Muscle layer of duodenum (tissue), 2 donors: ENCODE measurements around the gene MTUS2.

Experiments
- H3K27ac ChIP-seq: one replicate; pipeline ENCODE4 v1.7.0; 2013; ENCODE audit warnings: mild to moderate bottlenecking, low read length
- H3K27me3 ChIP-seq: one replicate; pipeline ENCODE4 v1.7.0; 2013; ENCODE audit warnings: low read depth, mild to moderate bottlenecking, control low read depth, low read length
- H3K36me3 ChIP-seq, 2 donors: one replicate each; pipeline ENCODE4 v1.7.0; 2013; ENCODE audit warnings: low read length in 2 of 2, control low read depth in 1 of 2, mild to moderate bottlenecking in 1 of 2; ENCODE audit not compliant: insufficient read depth in 2 of 2, control insufficient read depth in 1 of 2
- H3K4me1 ChIP-seq, 2 donors: one replicate each; pipeline ENCODE4 v1.7.0; 2013; ENCODE audit warnings: low read length in 2 of 2, mild to moderate bottlenecking in 2 of 2, control low read depth in 1 of 2, moderate library complexity in 1 of 2; ENCODE audit not compliant: insufficient read depth in 2 of 2, control insufficient read depth in 1 of 2
- H3K4me3 ChIP-seq, 2 donors: one replicate each; pipeline ENCODE4 v1.7.0; 2013; ENCODE audit warnings: low read length in 2 of 2, low read depth in 1 of 2, mild to moderate bottlenecking in 1 of 2
- H3K9me3 ChIP-seq, 2 donors: one replicate each; pipeline ENCODE4 v1.7.0; 2013; ENCODE audit warnings: low read length in 2 of 2, control low read depth in 1 of 2, mild to moderate bottlenecking in 1 of 2; ENCODE audit not compliant: control insufficient read depth in 1 of 2
- donor health status: healthy.

MTUS2 gene

DNA sequence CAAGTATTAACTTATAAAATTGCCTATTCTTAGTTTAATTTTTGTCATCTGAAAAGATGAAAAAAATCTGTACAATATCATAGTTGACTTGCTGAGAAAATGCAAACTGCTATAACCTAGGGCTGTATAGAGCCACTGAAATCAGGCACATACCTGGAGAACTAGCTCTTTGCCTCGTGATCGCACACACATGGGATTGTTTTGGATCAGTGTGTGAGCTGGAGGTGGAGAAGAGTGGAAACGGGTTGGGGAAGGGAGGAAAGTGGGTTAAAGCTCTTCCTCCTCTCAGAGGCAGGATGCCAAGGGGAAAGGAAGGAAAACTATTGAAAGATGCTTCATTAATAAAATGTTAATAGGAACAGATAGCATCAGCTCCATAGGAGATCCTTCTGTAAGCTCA is 2.7 kb downstream of the MTUS2 start:
- H3K4me3 ChIP-seq: no peak overlapping the region

DNA sequence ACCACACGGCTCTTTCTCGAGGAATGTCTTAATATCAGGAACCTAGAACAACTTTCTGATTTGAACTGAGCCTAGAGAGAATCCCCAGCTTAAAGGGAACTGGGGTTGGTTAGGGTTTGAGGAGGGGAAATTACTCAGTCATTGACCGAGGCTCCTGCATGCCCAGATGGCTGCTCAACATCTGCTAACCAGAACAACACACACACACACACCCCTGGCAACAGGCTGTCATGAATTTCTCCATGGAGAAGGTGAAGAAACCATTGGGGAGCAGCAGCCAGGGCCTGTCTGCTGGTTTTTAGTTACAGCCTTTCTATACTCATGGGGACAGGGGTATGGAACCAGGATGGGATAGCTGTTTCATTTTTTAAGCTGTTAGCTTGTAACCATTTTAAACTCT is 5.2 kb downstream of the MTUS2 start:
- peaks cover 6 to 7% of the 10 kb centered on the region in 2 donors for H3K9me3 ChIP-seq
- H3K4me3 ChIP-seq: no peak overlapping the region
- H3K27ac ChIP-seq: no peak overlapping the region
- H3K36me3 ChIP-seq: no peaks in the 10 kb centered on the region
- H3K4me1 ChIP-seq: peaks cover 0 to 5% of the 10 kb centered on the region in 2 donors
- peaks cover 10% of the 10 kb centered on the region for H3K27me3 ChIP-seq

More for the DNA sequence above, 2.7 kb downstream of the MTUS2 start:
- H3K36me3 ChIP-seq: no peaks in the 10 kb centered on the region
- H3K4me1 ChIP-seq: peaks cover 0 to 10% of the 10 kb centered on the region in 2 donors
- H3K27ac ChIP-seq: no peak overlapping the region
- no peaks in the 10 kb centered on the region for H3K9me3 ChIP-seq
- peaks cover 10% of the 10 kb centered on the region for H3K27me3 ChIP-seq

DNA sequence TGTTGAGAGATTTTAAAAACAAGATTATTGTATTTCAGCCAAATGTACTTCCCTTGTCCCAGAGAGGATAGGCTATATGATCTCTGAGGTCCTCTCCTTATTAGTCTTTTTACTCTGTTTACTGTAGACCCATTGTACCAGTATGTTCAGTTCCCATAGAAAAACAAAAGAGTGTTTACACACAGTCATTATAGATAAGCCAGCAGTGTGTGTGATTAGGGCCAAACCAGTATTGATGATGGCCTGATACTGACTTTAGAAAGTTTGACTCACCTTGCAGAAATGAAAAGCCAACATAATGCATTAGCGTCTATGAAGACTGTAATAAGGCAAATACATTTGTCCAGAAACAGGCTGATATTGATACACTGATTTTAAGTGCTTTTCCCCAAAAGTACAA is 6.2 kb downstream of the MTUS2 start:
- H3K4me1 ChIP-seq: no peaks in the 10 kb centered on the region
- H3K36me3 ChIP-seq: no peaks in the 10 kb centered on the region
- peaks cover 9 to 13% of the 10 kb centered on the region in 2 donors for H3K9me3 ChIP-seq
- H3K4me3 ChIP-seq: no peak overlapping the region
- no peak overlapping the region for H3K27ac ChIP-seq
- H3K27me3 ChIP-seq: peaks cover 4% of the 10 kb centered on the region

DNA sequence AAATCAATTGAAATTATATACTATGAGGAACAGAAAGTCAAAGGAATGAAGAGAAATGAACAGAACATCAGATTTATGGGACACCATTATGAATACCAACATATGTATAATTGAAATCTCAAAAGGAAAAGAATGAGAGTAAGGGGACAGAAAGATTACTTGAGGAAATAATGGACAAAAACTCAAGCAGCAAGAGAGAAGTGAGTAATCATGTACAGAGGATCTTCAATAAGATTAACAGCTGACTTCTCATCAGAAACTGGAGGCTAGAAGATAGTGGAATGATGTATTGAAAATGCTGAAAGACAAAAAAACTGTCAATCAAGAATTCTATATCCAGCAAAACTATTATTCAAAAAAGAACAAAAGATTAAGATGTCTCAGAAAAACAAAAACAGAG is 10.4 kb downstream of the MTUS2 start:
- H3K4me1 ChIP-seq: no peaks in the 10 kb centered on the region
- H3K27ac ChIP-seq: no peak overlapping the region
- no peaks in the 10 kb centered on the region for H3K27me3 ChIP-seq
- peaks cover 13 to 15% of the 10 kb centered on the region in 2 donors for H3K9me3 ChIP-seq
- H3K4me3 ChIP-seq: no peak overlapping the region
- H3K36me3 ChIP-seq: no peaks in the 10 kb centered on the region

DNA sequence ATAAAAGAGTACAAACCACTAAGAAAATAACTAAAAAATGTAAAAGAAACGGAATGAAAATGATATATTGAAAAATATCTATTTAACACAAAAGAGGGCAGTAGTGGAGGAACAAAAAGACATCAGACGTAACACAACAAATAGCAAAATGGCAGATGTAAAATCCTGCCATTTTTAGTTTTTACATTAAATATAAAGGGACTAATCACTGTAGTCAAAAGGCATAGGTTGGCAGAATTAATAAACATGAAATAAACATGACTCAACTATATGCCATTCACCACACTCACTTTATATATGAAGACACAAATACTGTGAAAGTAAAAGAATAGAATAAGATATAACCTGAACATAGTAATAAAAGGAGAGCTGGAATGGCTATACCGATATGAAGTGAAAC is 11.0 kb downstream of the MTUS2 start:
- no peaks in the 10 kb centered on the region for H3K27me3 ChIP-seq
- no peak overlapping the region for H3K27ac ChIP-seq
- H3K4me1 ChIP-seq: no peaks in the 10 kb centered on the region
- no peaks in the 10 kb centered on the region for H3K36me3 ChIP-seq
- no peak overlapping the region for H3K4me3 ChIP-seq
- peaks cover 13 to 15% of the 10 kb centered on the region in 2 donors for H3K9me3 ChIP-seq

DNA sequence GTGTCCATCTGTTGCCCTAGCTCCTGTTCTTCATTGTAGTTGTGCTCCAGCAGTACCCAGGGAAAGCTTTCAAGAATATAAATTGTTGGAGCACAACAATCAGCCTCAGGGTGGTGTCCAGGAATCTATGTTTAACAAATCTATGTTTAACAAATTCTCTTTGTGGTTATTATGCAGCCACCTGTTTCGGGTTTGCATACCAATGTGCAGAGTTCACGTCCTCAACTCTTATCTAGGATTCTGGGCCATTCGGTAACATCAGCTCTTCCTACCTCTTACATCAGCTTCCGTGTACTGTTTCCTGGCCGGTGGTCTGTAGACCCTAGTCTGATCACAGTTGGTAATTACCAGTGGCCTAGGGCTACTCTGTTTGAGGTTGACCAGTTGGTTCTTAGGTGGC is 17.0 kb downstream of the MTUS2 start:
- no peaks in the 10 kb centered on the region for H3K27me3 ChIP-seq
- H3K27ac ChIP-seq: no peak overlapping the region
- no peaks in the 10 kb centered on the region for H3K36me3 ChIP-seq
- peaks cover 0 to 3% of the 10 kb centered on the region in 2 donors for H3K9me3 ChIP-seq
- H3K4me1 ChIP-seq: no peaks in the 10 kb centered on the region
- no peak overlapping the region for H3K4me3 ChIP-seq

DNA sequence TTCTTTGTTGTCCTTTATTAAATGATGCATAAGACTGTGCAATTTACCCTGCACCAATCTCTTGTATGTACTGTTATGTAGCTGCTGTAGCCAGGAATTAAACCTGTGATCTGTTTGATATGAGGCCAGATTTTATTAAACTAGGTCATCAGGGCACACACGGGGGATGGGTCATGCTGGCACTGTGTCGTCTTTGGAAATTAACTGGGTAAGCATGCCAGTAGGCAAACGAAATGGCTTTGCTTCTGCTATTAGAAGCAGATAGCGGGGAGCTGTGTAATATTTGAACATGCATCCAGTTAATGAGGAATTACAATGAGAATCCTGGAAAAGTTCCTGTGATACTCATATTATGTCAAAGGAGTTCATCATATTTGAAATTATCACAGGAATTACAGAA is 23.5 kb downstream of the MTUS2 start:
- H3K27me3 ChIP-seq: no peaks in the 10 kb centered on the region
- no peaks in the 10 kb centered on the region for H3K36me3 ChIP-seq
- H3K4me3 ChIP-seq: no peak overlapping the region

DNA sequence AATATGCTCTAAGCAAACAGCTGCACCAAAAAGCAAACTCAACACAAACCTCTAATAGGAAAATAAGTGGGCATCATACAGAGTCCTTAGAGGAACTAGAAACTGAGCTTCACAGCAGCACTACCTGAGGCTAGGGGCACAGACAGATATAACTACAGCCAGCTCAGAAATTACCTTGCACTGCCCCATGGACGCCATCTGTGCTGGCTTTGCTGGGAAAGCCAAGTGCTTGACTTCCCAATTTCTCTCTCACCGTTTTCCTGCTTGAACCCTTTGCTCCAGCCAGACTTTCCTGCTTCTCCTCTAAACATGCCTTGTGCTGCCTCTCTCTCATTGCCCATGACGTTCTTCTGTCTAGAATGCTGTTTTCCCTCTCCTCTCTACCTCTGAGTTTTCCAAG is 29.3 kb downstream of the MTUS2 start:
- Histone ChIP-seq H3K9me3 (no peaks in the 10 kb centered on the region), H3K36me3 (no peaks in the 10 kb centered on the region), H3K27ac (no peak overlapping the region), H3K27me3 (no peaks in the 10 kb centered on the region), H3K4me1 (no peaks in the 10 kb centered on the region), H3K4me3 (no peak overlapping the region)

More for the DNA sequence above, 23.5 kb downstream of the MTUS2 start:
- Histone ChIP-seq H3K4me1 (no peaks in the 10 kb centered on the region), H3K9me3 (no peaks in the 10 kb centered on the region), H3K27ac (no peak overlapping the region)

DNA sequence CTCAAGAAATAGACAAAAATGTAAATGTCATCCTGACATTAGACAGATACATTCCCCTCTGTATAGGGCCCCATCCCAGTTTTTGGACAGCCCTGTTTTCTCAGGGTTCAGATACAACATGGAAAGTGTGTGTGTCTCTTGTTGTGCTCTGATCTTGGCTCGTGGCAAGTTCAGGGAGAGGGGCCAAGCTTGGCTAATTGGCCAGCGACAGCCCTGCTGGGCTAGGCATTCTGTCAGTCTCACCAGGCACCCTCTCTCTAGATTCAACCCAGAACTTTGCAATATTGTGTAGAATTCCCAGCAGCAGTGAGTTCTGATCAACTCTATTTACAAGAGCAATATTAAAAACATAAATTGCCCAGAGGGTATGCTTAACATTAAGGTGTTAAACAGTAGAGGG is 30.1 kb downstream of the MTUS2 start:
- Histone ChIP-seq H3K36me3 (no peaks in the 10 kb centered on the region), H3K4me1 (no peaks in the 10 kb centered on the region), H3K27me3 (no peaks in the 10 kb centered on the region), H3K9me3 (no peaks in the 10 kb centered on the region), H3K27ac (no peak overlapping the region), H3K4me3 (no peak overlapping the region)

DNA sequence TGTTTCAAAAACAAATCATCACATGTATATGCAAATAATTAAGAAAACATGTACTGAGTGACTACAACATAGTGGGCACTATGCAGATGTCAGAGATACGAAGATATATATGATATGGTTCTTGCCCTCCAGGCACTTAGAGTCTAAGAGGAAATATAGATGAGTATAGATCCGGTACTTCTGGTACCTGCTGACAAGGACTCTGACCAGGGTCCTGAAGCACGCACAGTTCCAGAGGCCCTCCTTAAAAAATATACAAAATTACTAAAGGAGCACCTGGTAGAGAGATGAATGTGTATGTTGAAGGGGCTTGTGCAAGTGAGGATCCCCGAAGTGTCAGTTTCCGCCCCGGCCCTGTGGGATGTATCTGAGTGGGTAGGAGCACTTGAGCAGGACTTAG is 31.3 kb downstream of the MTUS2 start:
- Histone ChIP-seq H3K36me3 (no peaks in the 10 kb centered on the region), H3K9me3 (no peaks in the 10 kb centered on the region), H3K27ac (no peak overlapping the region), H3K27me3 (no peaks in the 10 kb centered on the region), H3K4me1 (no peaks in the 10 kb centered on the region), H3K4me3 (no peak overlapping the region)

DNA sequence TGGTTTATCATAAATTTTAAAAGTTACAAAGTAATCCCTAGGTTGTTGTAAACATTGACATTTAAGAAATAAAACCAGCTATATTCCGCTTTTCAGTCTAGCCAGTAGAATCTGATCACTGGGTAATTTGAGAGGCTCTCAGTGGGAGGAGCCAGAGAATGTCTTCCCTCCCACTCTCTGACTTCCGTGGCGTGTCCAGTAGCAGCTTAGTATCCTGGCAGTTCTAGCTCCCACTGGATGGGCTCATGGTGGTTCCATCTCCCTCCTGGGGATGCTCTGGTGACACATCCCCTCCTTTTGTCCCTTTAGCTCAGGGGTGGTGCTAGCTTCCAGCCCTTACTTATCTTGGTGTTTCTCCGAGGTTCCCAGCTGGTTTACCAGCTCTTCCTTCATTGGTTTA is 34.5 kb downstream of the MTUS2 start:
- no peak overlapping the region for H3K4me3 ChIP-seq
- no peaks in the 10 kb centered on the region for H3K27me3 ChIP-seq
- H3K4me1 ChIP-seq: no peaks in the 10 kb centered on the region
- no peaks in the 10 kb centered on the region for H3K36me3 ChIP-seq
- H3K9me3 ChIP-seq: no peaks in the 10 kb centered on the region
- H3K27ac ChIP-seq: no peak overlapping the region

DNA sequence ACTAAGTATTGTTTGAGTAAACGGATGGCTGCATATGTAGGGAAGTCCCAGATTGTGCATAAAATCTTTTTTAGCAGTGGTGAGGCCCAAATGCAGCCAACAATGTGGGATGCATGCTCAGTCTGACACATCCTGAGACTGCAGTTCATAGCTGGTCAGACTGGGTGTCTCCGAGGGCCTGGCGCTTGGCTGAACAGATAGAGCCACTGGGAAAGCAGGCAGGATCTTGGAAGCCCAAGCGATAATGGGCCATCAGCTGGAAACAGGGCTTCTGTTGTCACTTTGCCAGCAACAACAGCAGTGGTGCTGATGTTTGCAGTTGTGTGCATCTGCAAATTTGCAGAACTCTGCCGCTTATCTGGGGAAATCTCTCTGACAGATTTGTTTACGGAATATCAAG is 36.1 kb downstream of the MTUS2 start:
- H3K9me3 ChIP-seq: no peaks in the 10 kb centered on the region
- no peak overlapping the region for H3K4me3 ChIP-seq
- H3K27ac ChIP-seq: no peak overlapping the region
- no peaks in the 10 kb centered on the region for H3K4me1 ChIP-seq
- no peaks in the 10 kb centered on the region for H3K27me3 ChIP-seq
- no peaks in the 10 kb centered on the region for H3K36me3 ChIP-seq
